ENCODE results near the gene JPH4.
"Not testable (repeated sequence)": the region's sequence is repeated elsewhere in the genome, so short reads cannot be mapped to it uniquely, and the experiment has no call there.

JPH4 gene

GRCh38 chr14:23578560-23579310, at the start of gene JPH4:
TSS of gene JPH4 (minus strand) at chr14:23578790. CDS start at chr14:23577453, 1,337 bp downstream.
- DNase-seq, result peak; percentile 18

GRCh38 chr14:23627961-23628360, 49.4 kb upstream of the JPH4 start:
- DNase-seq, result no peak

DNA sequence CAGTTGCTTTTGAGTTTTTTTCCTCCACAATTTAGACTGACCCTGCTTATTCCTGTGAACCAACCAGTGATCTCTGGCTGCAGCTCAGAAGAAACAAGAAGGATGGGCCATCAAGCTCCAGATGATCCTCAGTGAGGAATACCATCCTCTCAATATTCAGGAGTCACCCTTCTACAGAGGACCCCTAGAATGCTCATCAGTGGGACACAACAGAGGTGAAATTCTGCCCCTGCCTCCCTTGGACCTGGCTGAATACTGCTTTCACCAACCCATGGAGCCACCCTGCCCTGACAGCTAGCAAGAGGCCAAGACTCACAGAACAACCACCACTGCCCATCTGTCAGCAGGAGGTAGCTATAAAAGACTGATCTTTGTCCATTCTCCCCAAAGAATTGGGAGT, 48.4 kb upstream of the JPH4 start:
- no peak for DNase-seq

GRCh38 chr14:23624830-23625404, 46.3 kb upstream of the JPH4 start:
- DNase-seq, result no peak

DNA sequence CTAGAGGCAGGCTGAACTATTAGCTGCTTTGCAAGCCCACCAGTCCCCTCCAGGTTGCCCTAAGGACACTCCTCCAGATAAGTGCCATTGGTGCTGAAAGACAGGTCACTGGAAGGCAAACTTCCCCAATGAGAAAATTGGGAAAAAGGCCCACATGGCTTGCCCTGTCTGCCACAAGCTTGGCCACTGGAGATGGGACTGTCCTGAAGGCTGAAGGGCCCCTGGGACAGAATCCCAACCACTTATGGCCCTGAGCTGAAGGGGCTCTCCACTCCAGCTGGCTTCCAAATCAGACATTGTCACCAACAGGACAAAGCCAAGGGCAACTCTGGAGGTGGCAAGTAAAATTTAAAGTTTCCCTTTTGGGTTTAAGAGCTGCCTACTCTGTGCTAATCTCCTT, 45.4 kb upstream of the JPH4 start:
- no peak for DNase-seq

GRCh38 chr14:23622990-23623389, 44.4 kb upstream of the JPH4 start:
- DNase-seq, result no peak

- DNase-seq, result no peak
Observed at GRCh38 chr14:23621932-23622730, 43.5 kb upstream of the JPH4 start.

- DNase-seq, result no peak
Observed at GRCh38 chr14:23621204-23621931, 42.8 kb upstream of the JPH4 start.

- no peak for DNase-seq
Observed at GRCh38 chr14:23620177-23620702, 41.6 kb upstream of the JPH4 start.

DNA sequence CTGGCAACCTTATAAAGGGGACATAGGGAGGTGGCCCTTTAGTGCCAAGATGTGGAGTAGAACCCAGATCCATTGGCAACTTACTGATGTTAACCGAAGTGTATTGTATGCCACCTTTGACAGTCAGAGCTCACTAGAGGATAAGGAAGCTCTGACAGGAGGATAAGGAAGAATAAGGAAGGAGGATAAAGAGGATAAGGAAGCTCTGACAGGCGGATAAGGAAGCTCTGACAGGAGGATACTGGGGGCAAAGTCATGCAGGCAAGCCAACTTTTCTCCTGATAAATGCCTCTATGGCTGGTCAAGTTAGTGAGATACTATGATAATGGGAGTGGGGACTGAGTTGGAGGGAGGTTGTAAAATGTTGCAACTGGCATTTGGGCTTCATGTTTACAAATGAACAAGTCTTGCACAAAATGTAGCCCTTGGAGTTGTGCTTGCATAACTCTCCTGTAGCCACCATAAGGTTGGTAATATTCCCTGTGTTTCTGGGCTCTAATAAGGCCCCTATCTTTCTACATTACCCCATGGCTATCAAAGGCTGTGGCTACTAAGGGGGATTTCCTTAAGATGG, 39.9 kb upstream of the JPH4 start:
- no peak for DNase-seq

DNA sequence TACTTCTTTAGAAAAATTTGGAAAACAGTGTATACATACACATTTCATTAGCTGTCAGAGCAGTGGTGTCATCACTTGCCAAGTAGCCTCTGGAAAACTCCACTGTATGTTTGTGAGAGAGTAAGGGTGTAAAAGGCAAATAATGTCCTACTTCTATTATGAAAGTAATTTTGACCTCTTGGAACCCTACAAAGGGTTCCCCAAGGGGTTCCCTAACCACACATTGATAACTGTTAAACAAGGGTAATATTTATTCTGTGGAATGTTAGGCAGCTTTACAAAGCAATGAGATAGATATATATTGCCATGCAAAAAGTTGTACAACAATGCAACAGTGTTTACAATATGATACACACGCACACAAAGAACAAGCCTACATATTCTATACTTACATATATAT, 38.9 kb upstream of the JPH4 start:
- no peak for DNase-seq

- DNase-seq, result no peak
Observed at GRCh38 chr14:23615856-23616255, 37.3 kb upstream of the JPH4 start.

DNA sequence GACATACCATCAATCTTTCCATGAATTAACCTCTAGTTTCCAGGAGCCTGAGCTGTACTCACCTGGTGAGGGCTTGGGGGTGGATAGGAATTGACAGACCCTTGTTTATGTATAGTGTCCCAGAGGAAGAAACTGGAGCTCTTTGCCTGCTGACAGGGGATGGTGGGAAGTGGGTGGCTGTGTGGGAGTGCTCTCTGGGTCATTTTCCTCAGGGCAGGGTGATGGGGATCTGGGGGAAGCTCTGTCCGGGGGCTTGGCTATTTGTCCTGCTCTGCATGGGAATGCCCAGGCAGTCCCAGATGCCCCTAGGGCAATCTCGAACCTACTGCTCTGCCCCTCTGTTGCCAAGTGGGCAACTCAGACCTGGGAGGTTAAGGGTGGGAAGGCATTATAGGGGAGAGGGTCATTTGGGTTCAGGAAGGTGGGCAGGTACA, 35.8 kb upstream of the JPH4 start:
- no peak for DNase-seq

DNA sequence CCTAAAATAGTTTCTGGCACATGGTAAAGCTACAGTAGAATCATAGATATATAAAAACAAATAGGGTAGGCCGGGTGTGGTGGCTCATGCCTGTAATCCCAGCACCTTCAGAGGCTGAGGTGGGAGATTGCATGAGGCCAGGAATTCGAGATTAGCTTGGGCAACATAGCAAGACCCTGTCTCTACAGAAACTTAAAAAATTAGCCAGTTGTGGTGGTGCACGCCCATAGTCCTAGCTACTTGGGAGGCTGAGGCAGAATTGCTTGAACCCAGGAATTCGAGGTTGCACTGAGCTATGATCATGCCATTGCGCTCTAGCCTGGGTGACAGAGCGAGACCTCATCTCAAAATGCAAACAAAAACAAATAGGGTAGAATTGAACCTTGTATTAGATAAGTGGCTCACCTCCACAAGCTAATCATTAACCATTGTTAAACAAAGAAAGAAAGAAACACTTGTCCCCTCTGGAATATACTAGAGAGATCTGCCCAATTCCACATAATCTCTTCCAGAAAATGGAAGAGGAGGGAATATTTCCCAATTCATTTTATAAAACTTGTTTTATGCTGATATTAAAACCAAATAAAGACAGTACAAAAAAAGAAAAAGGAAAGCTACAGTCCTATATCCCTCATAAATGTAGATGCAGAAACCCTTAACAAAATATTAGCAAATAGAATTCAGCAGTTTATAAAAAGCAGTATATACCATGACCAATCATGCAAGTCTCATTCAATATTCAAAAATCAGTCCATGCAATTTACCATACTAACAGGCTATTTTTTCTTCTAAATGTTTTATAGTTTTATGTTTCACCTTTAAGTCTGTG, 34.9 kb upstream of the JPH4 start:
- DNase-seq, result no peak

- no peak for DNase-seq
Observed at GRCh38 chr14:23612802-23613201, 34.2 kb upstream of the JPH4 start.

DNA sequence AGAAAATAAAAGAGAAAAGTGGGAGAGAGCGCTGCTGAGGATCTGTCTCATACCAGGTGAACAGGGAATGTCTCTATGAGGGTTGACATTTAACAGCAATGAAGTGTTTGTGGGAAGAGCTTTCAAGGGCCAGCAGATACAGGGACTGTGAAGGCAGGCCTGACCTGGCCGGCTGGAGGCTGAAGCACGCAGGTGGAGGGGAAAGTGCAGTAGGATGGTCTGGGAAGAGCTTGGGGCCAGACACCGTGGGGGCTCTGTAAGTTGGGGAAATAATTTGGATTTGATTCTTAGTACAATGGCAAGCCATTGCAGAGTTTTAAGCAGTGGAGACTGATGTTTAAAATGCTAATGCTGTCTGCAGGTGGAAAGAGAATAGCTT, 33.8 kb upstream of the JPH4 start:
- no peak for DNase-seq

- no peak for DNase-seq
Observed at GRCh38 chr14:23610815-23611289, 32.3 kb upstream of the JPH4 start.

- no peak for DNase-seq
Observed at GRCh38 chr14:23610090-23610814, 31.7 kb upstream of the JPH4 start.

DNA sequence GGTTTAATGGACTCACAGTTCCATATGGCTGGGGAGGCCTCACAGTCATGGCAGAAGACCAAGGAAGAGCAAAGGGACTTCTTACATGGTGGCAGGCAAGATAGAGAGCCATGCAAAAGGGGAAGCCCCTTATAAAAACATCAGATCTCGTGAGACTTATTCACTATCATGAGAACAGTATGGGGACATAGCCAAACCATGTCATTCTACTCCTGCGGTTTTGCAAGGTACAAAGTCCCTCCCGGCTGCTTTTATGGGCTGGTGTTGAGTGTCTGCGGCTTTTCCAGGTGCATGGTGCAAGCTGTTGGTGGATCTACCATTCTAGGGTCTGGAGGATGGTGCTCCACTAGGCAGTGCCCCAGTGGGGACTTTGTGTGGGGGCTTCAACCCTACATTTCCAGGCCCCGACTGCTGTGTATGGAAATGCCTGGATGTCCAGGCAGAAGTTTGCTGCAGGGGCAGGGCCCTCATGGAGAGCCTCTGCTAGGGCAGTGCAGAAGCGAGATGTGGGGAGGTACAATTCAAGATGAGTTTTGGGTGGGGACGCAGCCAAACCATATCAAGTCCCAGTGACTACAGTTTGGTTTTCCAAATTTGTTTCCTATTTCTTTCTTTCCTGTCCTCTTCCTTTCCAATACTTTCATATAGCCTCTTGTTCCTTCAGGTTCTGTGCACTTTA, 31.0 kb upstream of the JPH4 start:
- not testable (repeated sequence) for DNase-seq

DNA sequence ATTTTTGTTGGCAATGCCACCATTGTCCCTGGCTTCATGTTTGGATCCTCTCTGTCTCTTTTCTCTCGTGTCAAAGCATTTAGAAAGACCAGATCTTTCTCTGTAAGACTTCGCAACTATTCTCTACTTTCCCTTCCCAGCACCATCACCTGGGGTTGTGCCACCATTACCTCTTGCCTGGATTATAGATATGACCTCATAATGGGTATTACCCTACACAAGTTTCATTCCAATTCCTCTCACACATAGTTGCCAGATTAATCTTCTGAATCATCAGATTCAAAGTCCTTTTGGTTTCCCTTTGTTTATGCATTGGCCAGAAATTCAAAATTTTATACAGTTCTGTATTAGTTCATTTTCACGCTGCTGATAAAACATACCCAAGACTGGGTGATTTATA, 30.4 kb upstream of the JPH4 start:
- DNase-seq, result no peak
